Progenitor cell of endocrine pancreas (in vitro differentiated cells): ENCODE measurements around the gene PTPN21. TPM values are rescaled to one million over a fixed set of nuclear protein-coding genes. Genes with fewer than 3 reads are reported as not detected.
A peak's percentile ranks its signal among the peaks of the same experiment; 100 is the strongest.

ENCODE experiments used
- DNase-seq: peaks from one replicate; pipeline ENCODE4 v3.0.0; 2021; ENCODE audit warnings: low spot score; ENCODE audit not compliant: unreplicated experiment
- H3K27ac Mint-ChIP-seq: 2 replicates; pipeline ENCODE4 v1.8.0; 2021; ENCODE audit warnings: mild to moderate bottlenecking, moderate library complexity, mixed read lengths
- H3K27me3 Mint-ChIP-seq: 2 replicates; pipeline ENCODE4 v1.8.0; 2021; ENCODE audit warnings: mixed read lengths
- H3K36me3 Mint-ChIP-seq: 2 replicates; pipeline ENCODE4 v1.8.0; 2022; ENCODE audit warnings: mixed read lengths; ENCODE audit not compliant: insufficient read depth
- H3K4me1 Mint-ChIP-seq: 2 replicates; pipeline ENCODE4 v1.8.0; 2021; ENCODE audit warnings: low read depth, mixed read lengths
- H3K4me3 Mint-ChIP-seq: 2 replicates; pipeline ENCODE4 v1.8.0; 2021; ENCODE audit warnings: low read depth, mild to moderate bottlenecking, moderate library complexity, mixed read lengths
- H3K9me3 Mint-ChIP-seq: 2 replicates; pipeline ENCODE4 v1.8.0; 2021; ENCODE audit warnings: low read depth, mixed read lengths
- total RNA-seq: library from RNA; stranded (reverse); gene quantifications from 2 replicates; pipeline ENCODE4 v1.2.1, GENCODE V29; 2021
- TF ChIP-seq, protein P1 (sequence below): fragments of 200-600 bp; sonication (generic); IDR thresholded peaks from one replicate; pipeline ENCODE4 v1.5.0; 2021; ENCODE audit warnings: antibody characterized with exemption, mild to moderate bottlenecking; ENCODE audit not compliant: unreplicated experiment

Gene PTPN21
- total RNA-seq, 1 donor from 2014 or later = 40.0 TPM

DNA sequence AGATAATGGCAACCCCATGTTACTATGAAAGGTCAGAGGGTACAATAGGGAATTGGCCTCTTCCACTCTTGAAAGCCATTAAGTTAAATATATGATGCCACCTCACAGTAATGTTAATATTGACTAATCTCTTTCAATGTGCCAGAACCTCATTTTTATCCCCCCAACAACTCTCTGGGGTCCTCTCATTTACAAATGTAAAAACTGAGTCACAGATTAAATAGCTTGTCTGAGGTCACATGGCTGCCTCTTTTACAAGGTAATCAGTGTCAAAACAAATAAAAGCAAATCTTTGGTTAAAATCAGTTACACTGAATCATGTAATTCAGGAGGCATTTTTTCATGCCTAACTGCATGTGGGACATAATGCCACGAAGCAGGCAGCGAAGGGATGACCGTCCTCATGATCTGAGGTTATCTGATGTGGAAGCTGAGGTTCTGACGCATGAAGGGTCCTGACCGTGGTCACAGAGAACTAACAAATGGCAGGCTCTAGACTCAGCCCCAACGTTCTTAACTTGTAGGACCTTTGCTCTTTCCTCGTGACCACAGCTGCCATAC is 78.5 kb downstream of the PTPN21 start:
- Mint-ChIP-seq H3K4me3 (no peak overlapping the region), H3K27me3 (no peaks in the 10 kb centered on the region), H3K9me3 (no peaks in the 10 kb centered on the region), H3K4me1 (peaks cover 11% of the 10 kb centered on the region), H3K36me3 (peaks cover 57% of the 10 kb centered on the region), H3K27ac (no peak overlapping the region)
- no peak for DNase-seq
- TF ChIP-seq, protein P1, sequence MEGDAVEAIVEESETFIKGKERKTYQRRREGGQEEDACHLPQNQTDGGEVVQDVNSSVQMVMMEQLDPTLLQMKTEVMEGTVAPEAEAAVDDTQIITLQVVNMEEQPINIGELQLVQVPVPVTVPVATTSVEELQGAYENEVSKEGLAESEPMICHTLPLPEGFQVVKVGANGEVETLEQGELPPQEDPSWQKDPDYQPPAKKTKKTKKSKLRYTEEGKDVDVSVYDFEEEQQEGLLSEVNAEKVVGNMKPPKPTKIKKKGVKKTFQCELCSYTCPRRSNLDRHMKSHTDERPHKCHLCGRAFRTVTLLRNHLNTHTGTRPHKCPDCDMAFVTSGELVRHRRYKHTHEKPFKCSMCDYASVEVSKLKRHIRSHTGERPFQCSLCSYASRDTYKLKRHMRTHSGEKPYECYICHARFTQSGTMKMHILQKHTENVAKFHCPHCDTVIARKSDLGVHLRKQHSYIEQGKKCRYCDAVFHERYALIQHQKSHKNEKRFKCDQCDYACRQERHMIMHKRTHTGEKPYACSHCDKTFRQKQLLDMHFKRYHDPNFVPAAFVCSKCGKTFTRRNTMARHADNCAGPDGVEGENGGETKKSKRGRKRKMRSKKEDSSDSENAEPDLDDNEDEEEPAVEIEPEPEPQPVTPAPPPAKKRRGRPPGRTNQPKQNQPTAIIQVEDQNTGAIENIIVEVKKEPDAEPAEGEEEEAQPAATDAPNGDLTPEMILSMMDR = no peak

DNA sequence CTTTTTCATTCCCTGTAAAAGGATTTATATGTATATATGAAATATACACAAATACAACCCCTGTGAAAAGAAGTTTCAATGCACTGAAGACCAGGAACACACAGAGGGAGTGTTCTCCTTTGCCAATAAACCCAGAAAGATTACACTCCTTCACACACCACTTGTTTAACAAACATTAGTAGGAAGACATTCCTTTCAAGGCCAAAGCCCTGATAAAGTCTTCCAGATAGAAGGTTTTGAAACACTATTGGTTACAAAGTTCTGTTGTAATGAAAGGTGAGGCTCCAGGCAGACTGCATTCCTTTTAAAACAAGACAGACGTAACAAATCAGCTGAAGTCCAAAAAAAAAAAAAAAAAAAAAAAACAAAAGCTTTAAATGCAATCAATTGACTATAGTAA is 81.0 kb downstream of the PTPN21 start:
- Mint-ChIP-seq H3K4me3 (no peak overlapping the region), H3K27ac (peak overlapping the region; percentile 92), H3K9me3 (no peaks in the 10 kb centered on the region), H3K27me3 (no peaks in the 10 kb centered on the region), H3K36me3 (peaks cover 61% of the 10 kb centered on the region), H3K4me1 (peaks cover 11% of the 10 kb centered on the region)
- TF ChIP-seq, protein P1 = no peak
- no peak for DNase-seq

DNA sequence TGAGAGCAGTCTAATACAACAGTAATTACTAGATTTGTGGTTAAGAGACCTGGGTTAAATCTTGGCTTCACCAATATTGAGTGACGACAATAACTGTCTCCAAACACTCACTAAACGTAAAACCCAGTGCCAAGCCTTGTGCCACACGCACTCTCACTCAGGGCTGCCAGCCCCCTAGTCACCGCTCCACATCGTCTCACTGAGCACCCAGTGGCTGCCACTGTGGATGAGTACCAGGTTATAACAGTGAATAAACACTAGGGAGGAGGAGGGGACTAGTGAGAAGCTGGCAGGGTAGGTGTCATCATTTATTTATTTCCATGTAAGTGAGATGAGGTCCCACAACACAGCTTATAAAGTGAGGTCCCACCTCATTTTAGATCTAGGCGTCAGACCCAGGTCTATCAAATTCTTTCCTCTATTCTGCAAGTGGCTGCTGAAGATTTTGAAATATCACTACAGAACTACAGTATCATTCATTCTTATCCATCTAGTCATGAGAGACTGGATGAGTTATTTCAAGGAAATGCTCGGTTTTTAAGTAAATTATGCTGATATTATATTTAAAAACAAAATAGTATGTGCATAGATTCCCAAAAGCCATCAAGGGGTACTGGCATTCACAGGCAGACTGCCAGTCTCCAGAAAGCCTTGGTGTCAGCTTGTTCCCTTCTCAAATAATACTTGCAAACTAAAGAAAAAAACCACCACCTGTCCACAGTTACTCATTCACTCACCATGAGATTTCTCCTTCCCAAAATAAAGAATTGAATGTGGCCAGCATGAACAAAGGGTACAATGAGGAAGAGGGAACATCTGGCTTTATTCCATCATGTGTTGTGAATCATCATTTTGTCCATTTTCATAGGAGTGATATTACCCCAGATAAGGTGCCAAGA is 84.0 kb downstream of the PTPN21 start:
- no peak for DNase-seq
- peaks cover 57% of the 10 kb centered on the region for H3K36me3 Mint-ChIP-seq
- H3K27ac Mint-ChIP-seq = no peak overlapping the region
- no peaks in the 10 kb centered on the region for H3K9me3 Mint-ChIP-seq
- H3K4me3 Mint-ChIP-seq = no peak overlapping the region
- TF ChIP-seq, protein P1 = no peak
- H3K4me1 Mint-ChIP-seq = peaks cover 10% of the 10 kb centered on the region
- H3K27me3 Mint-ChIP-seq = no peaks in the 10 kb centered on the region

DNA sequence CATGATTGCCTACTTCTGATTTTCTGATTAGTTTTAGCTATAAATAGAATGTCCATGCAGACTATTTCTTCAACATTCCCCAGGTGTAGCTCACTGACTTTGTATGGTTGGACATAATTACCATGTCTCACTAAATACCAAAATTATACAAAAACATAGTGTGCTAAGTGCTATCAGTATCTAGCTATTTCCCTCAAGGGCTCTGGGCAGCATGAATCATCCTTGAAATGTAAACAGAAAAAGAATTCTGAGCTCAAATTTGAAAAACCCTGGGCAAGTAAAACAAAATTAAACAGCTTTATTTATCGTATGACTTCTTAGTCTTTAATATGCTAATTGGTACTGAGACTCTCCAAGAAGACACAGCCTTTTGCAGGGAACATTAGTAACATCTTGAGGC is 86.4 kb downstream of the PTPN21 start:
- no peak for DNase-seq
- Mint-ChIP-seq H3K9me3 (no peaks in the 10 kb centered on the region), H3K27me3 (no peaks in the 10 kb centered on the region), H3K36me3 (peaks cover 56% of the 10 kb centered on the region), H3K27ac (no peak overlapping the region), H3K4me1 (peaks cover 4% of the 10 kb centered on the region), H3K4me3 (no peak overlapping the region)
- TF ChIP-seq, protein P1 = no peak

DNA sequence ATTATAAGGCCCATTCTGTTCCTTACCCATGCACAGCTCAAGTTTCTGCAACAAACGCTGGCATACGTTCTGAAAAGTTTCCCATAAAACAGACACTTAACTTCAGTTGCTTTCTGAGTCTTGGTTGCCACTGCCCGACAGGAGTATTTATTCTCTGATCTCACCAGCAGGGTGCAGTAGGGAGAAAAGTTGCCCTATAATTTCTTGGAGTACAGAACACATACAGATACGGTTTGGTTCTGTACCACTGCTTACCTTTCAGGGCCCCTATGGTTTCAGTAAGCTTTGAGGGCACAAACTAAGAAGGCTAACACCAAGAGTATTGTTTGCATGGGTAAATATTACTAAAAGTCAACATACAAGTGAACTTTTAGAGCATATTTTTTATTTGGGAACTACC is 91.5 kb downstream of the PTPN21 start:
- peaks cover 71% of the 10 kb centered on the region for H3K36me3 Mint-ChIP-seq
- no peaks in the 10 kb centered on the region for H3K4me1 Mint-ChIP-seq
- no peak for DNase-seq
- TF ChIP-seq, protein P1 = peak; percentile 37
- peaks cover 29% of the 10 kb centered on the region for H3K9me3 Mint-ChIP-seq
- H3K27me3 Mint-ChIP-seq = no peaks in the 10 kb centered on the region
- H3K27ac Mint-ChIP-seq = no peak overlapping the region
- no peak overlapping the region for H3K4me3 Mint-ChIP-seq
